DND-41 (cell line): ENCODE results near the gene PHACTR3.

Source experiments
- EZH2 ChIP-seq: IDR thresholded peaks from 3 replicates; pipeline ENCODE4 v1.6.1; 2012; ENCODE audit warnings: borderline replicate concordance, low read depth, mild to moderate bottlenecking, moderate library complexity, low read length, inconsistent platforms; ENCODE audit not compliant: severe bottlenecking
- TF ChIP-seq, protein P1 (sequence below): IDR thresholded peaks from 2 replicates; pipeline ENCODE4 v1.5.1; 2012; ENCODE audit warnings: borderline replicate concordance, low read length, moderate library complexity, mild to moderate bottlenecking; ENCODE audit not compliant: poor library complexity, severe bottlenecking; ENCODE audit errors: extremely low read depth

DNA sequence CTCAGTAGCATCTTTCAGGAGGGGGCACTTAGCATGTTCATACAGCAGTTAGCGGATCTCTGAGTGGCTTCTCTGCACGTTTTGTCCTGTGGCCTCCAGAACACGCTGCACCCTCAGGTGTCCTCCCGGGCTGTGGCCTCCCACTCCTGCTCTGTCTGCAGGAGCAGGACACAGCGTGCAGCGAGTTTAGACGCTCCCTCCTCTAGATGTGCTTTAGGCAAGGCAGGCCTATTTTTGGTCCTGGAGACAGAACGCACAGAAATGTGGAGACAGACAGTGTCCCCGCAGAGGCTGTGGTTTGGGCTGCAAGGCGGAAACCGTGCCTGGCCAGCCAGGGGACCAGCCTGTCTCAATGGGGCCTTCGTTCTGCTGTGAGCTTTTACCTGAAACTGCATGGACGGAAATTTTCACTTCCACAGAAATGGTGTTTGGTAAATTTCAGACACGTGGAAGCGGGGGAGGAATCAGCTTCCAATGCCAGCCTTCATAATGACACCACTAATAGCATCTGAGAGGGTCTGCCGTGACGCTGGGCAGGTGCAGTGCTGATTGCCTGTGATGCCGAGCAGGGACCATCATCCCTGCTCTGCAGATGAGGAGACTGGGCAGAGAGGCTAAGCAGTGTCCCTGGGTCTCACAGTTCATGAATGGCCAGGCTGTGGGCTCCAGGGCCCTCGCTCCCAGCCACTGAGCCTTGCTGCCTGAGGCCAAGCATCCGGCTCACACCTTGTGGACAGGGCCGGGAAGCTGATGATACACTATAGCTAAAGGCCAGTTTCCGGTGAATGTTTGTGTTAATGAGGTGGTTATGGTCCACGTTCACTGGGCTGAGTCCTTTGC, 208.2 kb downstream of the PHACTR3 start:
- TF ChIP-seq, protein P1, sequence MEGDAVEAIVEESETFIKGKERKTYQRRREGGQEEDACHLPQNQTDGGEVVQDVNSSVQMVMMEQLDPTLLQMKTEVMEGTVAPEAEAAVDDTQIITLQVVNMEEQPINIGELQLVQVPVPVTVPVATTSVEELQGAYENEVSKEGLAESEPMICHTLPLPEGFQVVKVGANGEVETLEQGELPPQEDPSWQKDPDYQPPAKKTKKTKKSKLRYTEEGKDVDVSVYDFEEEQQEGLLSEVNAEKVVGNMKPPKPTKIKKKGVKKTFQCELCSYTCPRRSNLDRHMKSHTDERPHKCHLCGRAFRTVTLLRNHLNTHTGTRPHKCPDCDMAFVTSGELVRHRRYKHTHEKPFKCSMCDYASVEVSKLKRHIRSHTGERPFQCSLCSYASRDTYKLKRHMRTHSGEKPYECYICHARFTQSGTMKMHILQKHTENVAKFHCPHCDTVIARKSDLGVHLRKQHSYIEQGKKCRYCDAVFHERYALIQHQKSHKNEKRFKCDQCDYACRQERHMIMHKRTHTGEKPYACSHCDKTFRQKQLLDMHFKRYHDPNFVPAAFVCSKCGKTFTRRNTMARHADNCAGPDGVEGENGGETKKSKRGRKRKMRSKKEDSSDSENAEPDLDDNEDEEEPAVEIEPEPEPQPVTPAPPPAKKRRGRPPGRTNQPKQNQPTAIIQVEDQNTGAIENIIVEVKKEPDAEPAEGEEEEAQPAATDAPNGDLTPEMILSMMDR = no peak
- no peak for TF ChIP-seq EZH2
